ENCODE results near the gene ADARB2.

ADARB2 gene

GRCh38 chr10:1465418-1465911 lies 271.9 kb downstream of the ADARB2 start:
- no peak for TF ChIP-seq MAX (IDR thresholded peaks at IDR 0.05)

- TF ChIP-seq NFIC (IDR thresholded peaks at IDR 0.05) (no peak), CEBPB (IDR thresholded peaks at IDR 0.05) (no peak), YY1 (IDR thresholded peaks at IDR 0.05; ENCODE audit: low read depth) (no peak), RAD21 (IDR thresholded peaks at IDR 0.05; ENCODE audit: low read depth) (no peak), EP300 (IDR thresholded peaks at IDR 0.05; ENCODE audit: borderline replicate concordance) (no peak), ZBTB7A (IDR thresholded peaks at IDR 0.05; ENCODE audit: low read depth) (no peak), MAX (IDR thresholded peaks at IDR 0.05) (no peak), EGR1 (IDR thresholded peaks at IDR 0.05) (no peak)
Observed at GRCh38 chr10:1464881-1465417, 272.4 kb downstream of the ADARB2 start.

- no peak for TF ChIP-seq TEAD4 (IDR thresholded peaks at IDR 0.05)
- TF ChIP-seq CREB1 (IDR thresholded peaks at IDR 0.05; ENCODE audit: low read depth), result no peak
- TF ChIP-seq USF1 (IDR thresholded peaks at IDR 0.05), result no peak
- no peak for TF ChIP-seq REST (IDR thresholded peaks at IDR 0.05; ENCODE audit: low read depth)
- no peak for TF ChIP-seq EGR1 (IDR thresholded peaks at IDR 0.05)
- TF ChIP-seq TAF1 (IDR thresholded peaks at IDR 0.05; ENCODE audit: low read depth), result no peak
- TF ChIP-seq YY1 (IDR thresholded peaks at IDR 0.05; ENCODE audit: low read depth), result no peak
- no peak for TF ChIP-seq CEBPB (IDR thresholded peaks at IDR 0.05)
- no peak for TF ChIP-seq MAX (IDR thresholded peaks at IDR 0.05)
Observed at GRCh38 chr10:1462994-1463633, 274.2 kb downstream of the ADARB2 start.

- TF ChIP-seq MAX (IDR thresholded peaks at IDR 0.05) (no peak), USF1 (IDR thresholded peaks at IDR 0.05) (no peak), FOXM1 (IDR thresholded peaks at IDR 0.05; ENCODE audit: borderline replicate concordance, low read depth) (no peak), YY1 (IDR thresholded peaks at IDR 0.05; ENCODE audit: low read depth) (no peak), EGR1 (IDR thresholded peaks at IDR 0.05) (no peak), ZBTB7A (IDR thresholded peaks at IDR 0.05; ENCODE audit: low read depth) (no peak), CREB1 (IDR thresholded peaks at IDR 0.05; ENCODE audit: low read depth) (no peak), EP300 (IDR thresholded peaks at IDR 0.05; ENCODE audit: borderline replicate concordance) (no peak), TCF12 (IDR thresholded peaks at IDR 0.05; ENCODE audit: low read depth) (no peak), TAF1 (IDR thresholded peaks at IDR 0.05; ENCODE audit: low read depth) (no peak), NFIC (IDR thresholded peaks at IDR 0.05) (no peak), REST (IDR thresholded peaks at IDR 0.05; ENCODE audit: low read depth) (no peak), CEBPB (IDR thresholded peaks at IDR 0.05) (no peak), RAD21 (IDR thresholded peaks at IDR 0.05; ENCODE audit: low read depth) (no peak)
Observed at GRCh38 chr10:1462521-1462920, 274.8 kb downstream of the ADARB2 start.

- TF ChIP-seq NFIC (IDR thresholded peaks at IDR 0.05) (no peak), CREB1 (IDR thresholded peaks at IDR 0.05; ENCODE audit: low read depth) (no peak), REST (IDR thresholded peaks at IDR 0.05; ENCODE audit: low read depth) (no peak), TCF12 (IDR thresholded peaks at IDR 0.05; ENCODE audit: low read depth) (no peak), ZBTB7A (IDR thresholded peaks at IDR 0.05; ENCODE audit: low read depth) (no peak), TAF1 (IDR thresholded peaks at IDR 0.05; ENCODE audit: low read depth) (no peak), EGR1 (IDR thresholded peaks at IDR 0.05) (no peak), RAD21 (IDR thresholded peaks at IDR 0.05; ENCODE audit: low read depth) (no peak), FOXM1 (IDR thresholded peaks at IDR 0.05; ENCODE audit: borderline replicate concordance, low read depth) (no peak), YY1 (IDR thresholded peaks at IDR 0.05; ENCODE audit: low read depth) (no peak), MAX (IDR thresholded peaks at IDR 0.05) (no peak)
Observed at GRCh38 chr10:1462032-1462431, 275.3 kb downstream of the ADARB2 start.

All from Ishikawa (cell line).